Keratinocyte (primary cell): ENCODE results near the gene TMEM266. TPM values are rescaled to one million over a fixed set of nuclear protein-coding genes. Genes with fewer than 3 reads are reported as not detected.

Experiments
- DNase-seq: peaks from one replicate; pipeline ENCODE4 v3.0.0-alpha.2; 2011; ENCODE audit warnings: low read depth, missing footprints, low spot score
- FAIRE-seq: peaks from 2 replicates; lab custom pipeline; 2011; peaks lifted over from hg19 to GRCh38; lab: Jason Lieb, UNC
- H2AFZ ChIP-seq: 2 replicates; pipeline ENCODE4 v1.6.0; 2012; ENCODE audit warnings: low read length, control low read depth, inconsistent platforms; ENCODE audit not compliant: control insufficient read depth
- H3K27ac ChIP-seq: 2 replicates; pipeline ENCODE4 v1.5.1; 2011; ENCODE audit warnings: low read length; ENCODE audit not compliant: control insufficient read depth, insufficient read depth
- H3K27me3 ChIP-seq: 3 replicates; pipeline ENCODE4 v1.6.0; 2011; ENCODE audit warnings: low read length; ENCODE audit not compliant: control insufficient read depth, insufficient read depth; ENCODE audit errors: extremely low read depth
- H3K36me3 ChIP-seq, 2 experiments: 2 replicates in 1 of 2; 3 replicates in 1 of 2; pipeline ENCODE4 v1.5.1; 2011; ENCODE audit warnings: low read length in 2 of 2, mild to moderate bottlenecking in 1 of 2; ENCODE audit not compliant: control insufficient read depth in 2 of 2, insufficient read depth in 2 of 2; ENCODE audit errors: extremely low read depth in 1 of 2
- H3K4me1 ChIP-seq: 3 replicates; pipeline ENCODE4 v1.5.1; 2011; ENCODE audit warnings: low read length; ENCODE audit not compliant: control insufficient read depth, insufficient read depth; ENCODE audit errors: extremely low read depth
- H3K4me2 ChIP-seq: 3 replicates; pipeline ENCODE4 v1.6.0; 2011; ENCODE audit warnings: low read depth, low read length; ENCODE audit not compliant: control insufficient read depth, insufficient read depth; ENCODE audit errors: extremely low read depth
- H3K4me3 ChIP-seq, 3 experiments: fragments of 200-600 bp in 1 of 3; sonication (generic) in 1 of 3; 2 replicates in 2 of 3; 3 replicates in 1 of 3; pipeline ENCODE4 v1.5.1; 2011 to 2016; ENCODE audit warnings: low read length in 3 of 3, mild to moderate bottlenecking in 3 of 3, control low read depth in 2 of 3, inconsistent platforms in 1 of 3, low read depth in 1 of 3, mixed read lengths in 1 of 3, mixed run types in 1 of 3, moderate library complexity in 1 of 3; ENCODE audit not compliant: control insufficient read depth in 2 of 3, insufficient read depth in 2 of 3; ENCODE audit errors: extremely low read depth in 1 of 3
- H3K79me2 ChIP-seq: 2 replicates; pipeline ENCODE4 v1.6.0; 2012; ENCODE audit warnings: low read length; ENCODE audit not compliant: control insufficient read depth, insufficient read depth
- H3K9ac ChIP-seq: 3 replicates; pipeline ENCODE4 v1.6.0; 2011; ENCODE audit warnings: low read length; ENCODE audit not compliant: control insufficient read depth, insufficient read depth; ENCODE audit errors: extremely low read depth
- H3K9me1 ChIP-seq: 3 replicates; pipeline ENCODE4 v1.6.0; 2011; ENCODE audit warnings: low read length; ENCODE audit not compliant: control insufficient read depth, insufficient read depth; ENCODE audit errors: extremely low read depth
- H3K9me3 ChIP-seq: 2 replicates; pipeline ENCODE4 v1.5.1; 2012; ENCODE audit warnings: low read depth, low read length; ENCODE audit not compliant: control insufficient read depth
- H4K20me1 ChIP-seq: 3 replicates; pipeline ENCODE4 v1.6.0; 2011; ENCODE audit warnings: low read length; ENCODE audit not compliant: control insufficient read depth, insufficient read depth; ENCODE audit errors: extremely low read depth
- EZH2 ChIP-seq: IDR thresholded peaks from one replicate; pipeline ENCODE4 v1.6.1; 2012; ENCODE audit warnings: inconsistent platforms, mild to moderate bottlenecking, low read length, moderate library complexity
- dilution Hi-C: fragments of 300-500 bp; cut with MboI; formaldehyde crosslinking; loops from one replicate; pipeline ENCODE4 v1.7.0; 2020; ENCODE audit warnings: low sequenced_read_pairs; ENCODE audit not compliant: extremely low pct_ligation_motif_present
- polyA plus RNA-seq, 5 experiments: library from polyadenylated mRNA; depleted of rRNA in 3 of 5; stranded (reverse) in 3 of 5; stranded (forward) in 1 of 5; unstranded in 1 of 5; fragments of >200 nt; gene quantifications; 1 replicate in 1 of 5; 2 replicates in 3 of 5; 3 replicates in 1 of 5; pipeline versions ENCODE4 v1.2.1 to v1.2.3, GENCODE V29; 2011 to 2012; ENCODE audit warnings: missing spikeins in 2 of 5, low read depth in 1 of 5, low replicate concordance in 1 of 5
- TF ChIP-seq, protein P1 (sequence below), 3 experiments: IDR thresholded peaks in 1 of 3; conservative IDR thresholded peaks in 1 of 3; optimal IDR thresholded peaks in 1 of 3; 2 replicates in 2 of 3; 3 replicates in 1 of 3; pipeline versions ENCODE3 to v1.5.1; 2011; ENCODE audit warnings: low read length in 3 of 3, mild to moderate bottlenecking in 3 of 3, moderate library complexity in 2 of 3, control low read depth in 1 of 3, inconsistent platforms in 1 of 3; ENCODE audit not compliant: insufficient read depth in 2 of 3; ENCODE audit errors: extremely low read depth in 1 of 3

TMEM266 gene
- polyA plus RNA-seq, 1 donor (not counting 4 experiments of a cell fraction or from before 2014, with no cell fraction given) = 0.03 TPM

DNA sequence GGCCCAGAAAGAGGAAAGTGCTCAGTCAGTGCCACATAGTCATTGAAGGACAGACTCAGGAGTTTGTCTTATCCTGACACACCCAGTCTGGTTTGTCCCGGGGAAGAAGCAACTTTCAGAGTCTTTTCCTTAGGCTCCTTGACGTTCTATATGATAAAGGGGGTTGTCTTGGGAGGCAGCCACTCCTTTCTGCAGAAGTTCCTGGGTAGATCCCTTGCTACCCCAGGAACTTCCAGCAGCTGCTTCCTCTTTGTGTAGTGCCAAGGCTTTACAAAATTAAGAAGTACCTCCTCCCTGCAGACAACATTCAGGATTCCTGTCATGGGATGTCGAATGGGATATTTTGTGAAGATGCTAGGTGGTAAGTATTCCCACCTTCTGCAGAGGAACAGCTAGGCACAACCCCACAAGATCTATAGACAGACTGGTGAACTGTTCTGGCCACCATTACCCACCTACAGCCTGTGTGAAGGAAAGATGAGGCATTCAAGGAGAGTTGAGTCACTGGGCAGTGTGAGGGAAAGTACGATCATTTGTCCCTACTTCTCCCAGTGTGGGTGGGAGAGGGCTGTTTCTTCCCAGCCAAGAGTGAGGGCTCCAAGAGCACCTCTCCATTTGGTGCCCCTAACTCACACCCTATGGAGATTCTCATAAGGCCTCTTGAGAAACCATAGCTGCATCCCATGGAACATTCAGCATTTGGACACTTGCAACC, 11.3 kb downstream of the TMEM266 start:
- Histone ChIP-seq H3K4me2 (no peak overlapping the region), H3K27me3 (peaks cover 5% of the 10 kb centered on the region), H3K27ac (no peak overlapping the region), H3K9ac (no peak overlapping the region), H2AFZ (no peak overlapping the region), H3K9me3 (no peaks in the 10 kb centered on the region), H3K4me3 (no peak overlapping the region), H3K4me1 (peaks cover 13% of the 10 kb centered on the region), H3K9me1 (no peaks in the 10 kb centered on the region), H4K20me1 (no peaks in the 10 kb centered on the region), H3K79me2 (no peaks in the 10 kb centered on the region), H3K36me3 (no peaks in the 10 kb centered on the region)
- no peak for DNase-seq
- dilution Hi-C loops = no loop called here
- no peak for FAIRE-seq
- TF ChIP-seq, protein P1, sequence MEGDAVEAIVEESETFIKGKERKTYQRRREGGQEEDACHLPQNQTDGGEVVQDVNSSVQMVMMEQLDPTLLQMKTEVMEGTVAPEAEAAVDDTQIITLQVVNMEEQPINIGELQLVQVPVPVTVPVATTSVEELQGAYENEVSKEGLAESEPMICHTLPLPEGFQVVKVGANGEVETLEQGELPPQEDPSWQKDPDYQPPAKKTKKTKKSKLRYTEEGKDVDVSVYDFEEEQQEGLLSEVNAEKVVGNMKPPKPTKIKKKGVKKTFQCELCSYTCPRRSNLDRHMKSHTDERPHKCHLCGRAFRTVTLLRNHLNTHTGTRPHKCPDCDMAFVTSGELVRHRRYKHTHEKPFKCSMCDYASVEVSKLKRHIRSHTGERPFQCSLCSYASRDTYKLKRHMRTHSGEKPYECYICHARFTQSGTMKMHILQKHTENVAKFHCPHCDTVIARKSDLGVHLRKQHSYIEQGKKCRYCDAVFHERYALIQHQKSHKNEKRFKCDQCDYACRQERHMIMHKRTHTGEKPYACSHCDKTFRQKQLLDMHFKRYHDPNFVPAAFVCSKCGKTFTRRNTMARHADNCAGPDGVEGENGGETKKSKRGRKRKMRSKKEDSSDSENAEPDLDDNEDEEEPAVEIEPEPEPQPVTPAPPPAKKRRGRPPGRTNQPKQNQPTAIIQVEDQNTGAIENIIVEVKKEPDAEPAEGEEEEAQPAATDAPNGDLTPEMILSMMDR (optimal IDR thresholded peaks at IDR 0.05 in 1 of 3, IDR thresholded peaks at IDR 0.05 in 1 of 3, conservative IDR thresholded peaks at IDR 0.05 in 1 of 3; ENCODE audit: extremely low read depth in 1 of 3, insufficient read depth in 2 of 3, low read length in 3 of 3) = no peak
- no peak for TF ChIP-seq EZH2

DNA sequence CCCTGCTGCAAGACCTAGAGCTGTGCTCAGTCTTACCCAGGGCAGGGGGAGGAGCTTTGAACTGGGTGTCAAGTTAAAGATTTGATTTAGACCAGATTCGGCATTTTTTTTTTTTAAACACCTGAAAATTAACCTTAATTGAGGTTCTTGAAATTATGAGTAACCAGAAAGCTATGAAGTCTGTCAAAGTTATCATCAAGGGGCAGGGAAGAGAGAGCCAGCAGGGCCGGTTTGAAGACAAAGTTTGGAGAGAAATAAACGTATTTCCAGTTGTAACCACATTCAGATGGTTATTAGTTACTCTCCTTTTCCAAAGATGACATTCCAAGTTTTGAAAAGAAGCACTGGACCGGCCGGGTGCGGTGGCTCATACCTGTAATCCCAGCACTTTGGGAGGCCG, 12.0 kb downstream of the TMEM266 start:
- dilution Hi-C loops = no loop called here
- Histone ChIP-seq H3K4me1 (peaks cover 13% of the 10 kb centered on the region), H3K27me3 (peaks cover under 1% of the 10 kb centered on the region), H3K79me2 (no peaks in the 10 kb centered on the region), H2AFZ (no peak overlapping the region), H3K4me2 (no peak overlapping the region), H3K9me3 (no peaks in the 10 kb centered on the region), H3K9ac (no peak overlapping the region), H3K36me3 (no peaks in the 10 kb centered on the region), H3K27ac (no peak overlapping the region), H3K4me3 (no peak overlapping the region), H3K9me1 (no peaks in the 10 kb centered on the region), H4K20me1 (no peaks in the 10 kb centered on the region)
- DNase-seq (no peak), FAIRE-seq (no peak)
- no peak for TF ChIP-seq EZH2
- TF ChIP-seq, protein P1 (optimal IDR thresholded peaks at IDR 0.05 in 1 of 3, IDR thresholded peaks at IDR 0.05 in 1 of 3, conservative IDR thresholded peaks at IDR 0.05 in 1 of 3; ENCODE audit: extremely low read depth in 1 of 3, insufficient read depth in 2 of 3, low read length in 3 of 3) = no peak
